ENCODE measurements around the gene ELOB. TPM values are rescaled to one million over a fixed set of nuclear protein-coding genes. Genes with fewer than 3 reads are reported as not detected.

Gene ELOB
- total and polyA plus RNA-seq, 2 of the 13 experiments (the other 11 are each of a cell fraction or from before 2014, with no cell fraction given) = 208 to 225 TPM

- TF ChIP-seq ZNF740 (CRISPR knock-in tag; IDR thresholded peaks at IDR 0.05) = no peak
- TF ChIP-seq ZNF607 (CRISPR knock-in tag; IDR thresholded peaks at IDR 0.05; ENCODE audit: borderline replicate concordance) = peak; percentile 49; the same call in 1 of the 2 replicates
- peak; percentile 81 for TF ChIP-seq ZFY (CRISPR knock-in tag; IDR thresholded peaks at IDR 0.05)
- TF ChIP-seq ZNF839 (CRISPR knock-in tag; IDR thresholded peaks at IDR 0.05; ENCODE audit: borderline replicate concordance) = no peak
- TF ChIP-seq RFXAP (CRISPR knock-in tag; IDR thresholded peaks at IDR 0.05; ENCODE audit: borderline replicate concordance) = no peak
- peak; percentile 88; the same call in 1 of the 2 replicates for TF ChIP-seq THAP7 (CRISPR knock-in tag; IDR thresholded peaks at IDR 0.05)
- TF ChIP-seq RBAK (CRISPR knock-in tag; IDR thresholded peaks at IDR 0.05) = no peak
- peak; percentile 34 for TF ChIP-seq ZBTB38 (CRISPR knock-in tag; IDR thresholded peaks at IDR 0.05)
- TF ChIP-seq TRIM22 (IDR thresholded peaks at IDR 0.05) = no peak
- peak; percentile 80 for TF ChIP-seq ZNF281 (CRISPR knock-in tag; IDR thresholded peaks at IDR 0.05; ENCODE audit: borderline replicate concordance)
- no peak for TF ChIP-seq ZNF83 (CRISPR knock-in tag; IDR thresholded peaks at IDR 0.05; ENCODE audit: borderline replicate concordance)
- no peak for TF ChIP-seq PPARG (CRISPR knock-in tag; conservative IDR thresholded peaks at IDR 0.05)
- no peak for TF ChIP-seq RXRB (CRISPR knock-in tag; IDR thresholded peaks at IDR 0.05; ENCODE audit: borderline replicate concordance)
- TF ChIP-seq HCFC1 (IDR thresholded peaks at IDR 0.05; ENCODE audit: low read depth, low read length) = peak; percentile 37
- TF ChIP-seq SCMH1 (CRISPR knock-in tag; IDR thresholded peaks at IDR 0.05; ENCODE audit: borderline replicate concordance) = no peak
- TF ChIP-seq MAFF (IDR thresholded peaks at IDR 0.05; ENCODE audit: low read depth, low read length) = no peak
- no peak for TF ChIP-seq MAFK (conservative IDR thresholded peaks at IDR 0.05 in 1 of 2, IDR thresholded peaks at IDR 0.05 in 1 of 2; ENCODE audit: low read length in 2 of 2)
- no peak for TF ChIP-seq ZNF737 (CRISPR knock-in tag; IDR thresholded peaks at IDR 0.05; ENCODE audit: borderline replicate concordance)
- TF ChIP-seq CHD2 (IDR thresholded peaks at IDR 0.05; ENCODE audit: low read depth, low read length) = no peak
- TF ChIP-seq POGK (CRISPR knock-in tag; conservative IDR thresholded peaks at IDR 0.05) = 0 out of 2 replicates have a peak, but pooled peaks have one; percentile 43
- no peak for TF ChIP-seq CREB1 (IDR thresholded peaks at IDR 0.05)
- no peak for TF ChIP-seq CREB1 (CRISPR knock-in tag; IDR thresholded peaks at IDR 0.05)
- TF ChIP-seq ZNF331 (CRISPR knock-in tag; IDR thresholded peaks at IDR 0.05) = no peak
- no peak for TF ChIP-seq REL (CRISPR knock-in tag; conservative IDR thresholded peaks at IDR 0.05)
- no peak for TF ChIP-seq SOX5 (CRISPR knock-in tag; IDR thresholded peaks at IDR 0.05; ENCODE audit: borderline replicate concordance)
Measured at GRCh38 chr16:2777231-2777902, at the start of gene ELOB (continued).

Measured in HepG2 (cell line).